Mesothelial cell of epicardium (in vitro differentiated cells): ENCODE results near the gene COL4A1. TPM values are rescaled to one million over a fixed set of nuclear protein-coding genes. Genes with fewer than 3 reads are reported as not detected.

Source experiments
- DNase-seq, 2 experiments: peaks; one replicate each; pipeline ENCODE4 v3.0.0; 2021; ENCODE audit warnings: low spot score in 2 of 2; ENCODE audit not compliant: unreplicated experiment in 2 of 2
- H3K27ac Mint-ChIP-seq: 2 replicates; pipeline ENCODE4 v1.8.0; 2021; ENCODE audit warnings: mixed read lengths
- H3K27me3 Mint-ChIP-seq: 2 replicates; pipeline ENCODE4 v1.8.0; 2021; ENCODE audit warnings: low read depth, mixed read lengths
- H3K36me3 Mint-ChIP-seq: 2 replicates; pipeline ENCODE4 v1.8.0; 2021; ENCODE audit warnings: mixed read lengths
- H3K4me1 Mint-ChIP-seq: 2 replicates; pipeline ENCODE4 v1.8.0; 2021; ENCODE audit warnings: mixed read lengths
- H3K4me3 Mint-ChIP-seq: 2 replicates; pipeline ENCODE4 v1.8.0; 2021; ENCODE audit warnings: mild to moderate bottlenecking, moderate library complexity, mixed read lengths
- H3K9me3 Mint-ChIP-seq: 2 replicates; pipeline ENCODE4 v1.8.0; 2021; ENCODE audit warnings: mixed read lengths
- total RNA-seq: library from RNA; stranded (reverse); gene quantifications from 3 replicates; pipeline ENCODE4 v1.2.1, GENCODE V29; 2021
- TF ChIP-seq, protein P1 (sequence below): fragments of 200-600 bp; sonication (generic); IDR thresholded peaks from one replicate; pipeline ENCODE4 v1.5.0; 2021; ENCODE audit warnings: antibody characterized with exemption; ENCODE audit not compliant: unreplicated experiment

Gene COL4A1
- total RNA-seq, 1 donor from 2014 or later: 362 TPM

DNA sequence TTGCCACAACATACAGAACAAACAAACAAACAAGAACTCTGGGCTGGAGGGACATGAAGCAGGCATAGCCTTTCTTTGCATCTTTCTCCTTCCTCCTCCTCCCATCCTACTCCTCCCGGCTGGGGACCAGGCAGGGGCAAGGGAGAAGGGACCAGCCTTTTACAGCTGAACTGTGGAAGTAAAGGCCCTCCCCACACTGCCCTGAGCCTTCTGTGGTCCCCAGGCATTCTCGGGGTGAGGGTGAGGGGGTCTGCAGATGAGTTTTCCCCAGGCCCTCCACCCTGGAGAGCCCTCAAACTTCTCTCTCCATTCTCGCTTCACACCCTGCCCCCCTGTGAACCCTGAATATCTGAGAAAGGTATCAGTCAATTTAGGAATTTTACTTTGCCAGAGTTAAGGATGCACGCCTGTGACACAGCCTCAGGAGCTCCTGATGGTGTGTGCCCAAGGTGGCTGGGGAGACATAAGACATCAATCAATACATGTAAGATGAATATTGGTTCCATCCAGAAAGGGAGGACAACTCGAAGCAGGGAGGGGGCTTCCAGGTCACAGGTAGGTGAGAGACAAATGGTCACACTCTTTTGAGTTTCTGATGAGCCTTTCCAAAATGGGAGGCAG lies 170.9 kb downstream of the COL4A1 start:
- Mint-ChIP-seq H3K4me3 (no peak overlapping the region), H3K27ac (no peak overlapping the region), H3K9me3 (no peaks in the 10 kb centered on the region), H3K27me3 (peaks cover 11% of the 10 kb centered on the region), H3K36me3 (no peaks in the 10 kb centered on the region), H3K4me1 (peaks cover 15% of the 10 kb centered on the region)
- no peak for DNase-seq
- TF ChIP-seq, protein P1, sequence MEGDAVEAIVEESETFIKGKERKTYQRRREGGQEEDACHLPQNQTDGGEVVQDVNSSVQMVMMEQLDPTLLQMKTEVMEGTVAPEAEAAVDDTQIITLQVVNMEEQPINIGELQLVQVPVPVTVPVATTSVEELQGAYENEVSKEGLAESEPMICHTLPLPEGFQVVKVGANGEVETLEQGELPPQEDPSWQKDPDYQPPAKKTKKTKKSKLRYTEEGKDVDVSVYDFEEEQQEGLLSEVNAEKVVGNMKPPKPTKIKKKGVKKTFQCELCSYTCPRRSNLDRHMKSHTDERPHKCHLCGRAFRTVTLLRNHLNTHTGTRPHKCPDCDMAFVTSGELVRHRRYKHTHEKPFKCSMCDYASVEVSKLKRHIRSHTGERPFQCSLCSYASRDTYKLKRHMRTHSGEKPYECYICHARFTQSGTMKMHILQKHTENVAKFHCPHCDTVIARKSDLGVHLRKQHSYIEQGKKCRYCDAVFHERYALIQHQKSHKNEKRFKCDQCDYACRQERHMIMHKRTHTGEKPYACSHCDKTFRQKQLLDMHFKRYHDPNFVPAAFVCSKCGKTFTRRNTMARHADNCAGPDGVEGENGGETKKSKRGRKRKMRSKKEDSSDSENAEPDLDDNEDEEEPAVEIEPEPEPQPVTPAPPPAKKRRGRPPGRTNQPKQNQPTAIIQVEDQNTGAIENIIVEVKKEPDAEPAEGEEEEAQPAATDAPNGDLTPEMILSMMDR: no peak

GRCh38 chr13:110134801-110135200 lies 172.2 kb downstream of the COL4A1 start:
- no peaks in the 10 kb centered on the region for H3K9me3 Mint-ChIP-seq
- DNase-seq: no peak
- no peaks in the 10 kb centered on the region for H3K36me3 Mint-ChIP-seq
- H3K27ac Mint-ChIP-seq: no peak overlapping the region
- TF ChIP-seq, protein P1: no peak
- peaks cover 15% of the 10 kb centered on the region for H3K4me1 Mint-ChIP-seq
- H3K4me3 Mint-ChIP-seq: no peak overlapping the region
- H3K27me3 Mint-ChIP-seq: peaks cover 11% of the 10 kb centered on the region

DNA sequence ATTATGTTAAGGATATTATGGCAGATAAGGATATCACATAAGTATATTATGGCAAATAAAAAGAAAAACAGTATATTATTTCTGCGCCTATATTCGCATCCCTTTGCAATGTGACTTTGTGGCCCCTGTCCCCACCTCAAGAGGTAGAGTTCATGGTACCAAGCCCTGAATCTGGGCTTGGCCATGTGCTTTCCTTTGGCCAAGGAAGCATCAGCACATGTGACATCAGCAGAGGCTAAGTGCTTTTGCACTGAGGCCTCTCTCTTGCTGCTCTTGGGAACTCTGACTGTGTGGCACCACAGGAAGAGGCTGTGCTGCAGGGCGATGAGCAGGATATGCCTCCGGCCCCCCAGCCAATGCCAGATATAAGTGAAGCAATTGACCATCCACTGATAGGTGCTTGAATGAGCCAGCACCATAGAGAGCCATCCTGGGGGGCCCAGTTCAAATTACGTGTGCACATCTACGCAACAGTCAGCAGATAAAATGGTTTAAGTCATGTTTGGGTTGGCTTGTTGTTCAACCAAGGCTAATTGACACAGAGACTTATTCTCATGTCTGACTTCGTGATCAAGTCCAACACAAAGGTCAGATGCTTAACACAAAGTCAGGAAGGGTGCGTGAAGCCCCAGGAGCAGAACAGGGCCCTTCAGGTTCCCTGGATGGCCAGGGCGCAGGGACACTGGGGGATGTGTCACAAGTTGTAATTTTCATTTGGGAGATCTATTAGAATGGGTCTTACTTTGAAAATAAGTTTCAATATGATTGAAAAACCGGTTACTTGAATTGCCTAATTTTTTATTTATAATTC lies 173.3 kb downstream of the COL4A1 start:
- H3K4me1 Mint-ChIP-seq: peaks cover 15% of the 10 kb centered on the region
- TF ChIP-seq, protein P1: no peak
- no peak for DNase-seq
- H3K27me3 Mint-ChIP-seq: peaks cover 11% of the 10 kb centered on the region
- no peaks in the 10 kb centered on the region for H3K36me3 Mint-ChIP-seq
- no peak overlapping the region for H3K27ac Mint-ChIP-seq
- no peak overlapping the region for H3K4me3 Mint-ChIP-seq
- no peaks in the 10 kb centered on the region for H3K9me3 Mint-ChIP-seq

GRCh38 chr13:110132225-110132982 lies 174.6 kb downstream of the COL4A1 start:
- no peak for DNase-seq
- peaks cover 6% of the 10 kb centered on the region for H3K27me3 Mint-ChIP-seq
- no peaks in the 10 kb centered on the region for H3K9me3 Mint-ChIP-seq
- no peak overlapping the region for H3K4me3 Mint-ChIP-seq
- no peak overlapping the region for H3K27ac Mint-ChIP-seq
- no peaks in the 10 kb centered on the region for H3K36me3 Mint-ChIP-seq
- TF ChIP-seq, protein P1: no peak
- peaks cover 9% of the 10 kb centered on the region for H3K4me1 Mint-ChIP-seq

- Mint-ChIP-seq H3K9me3 (no peaks in the 10 kb centered on the region), H3K27me3 (peaks cover 4% of the 10 kb centered on the region), H3K27ac (no peak overlapping the region), H3K4me3 (no peak overlapping the region), H3K36me3 (no peaks in the 10 kb centered on the region), H3K4me1 (peaks cover 11% of the 10 kb centered on the region)
- TF ChIP-seq, protein P1: no peak
- no peak for DNase-seq
Observed at GRCh38 chr13:110131424-110131823, 175.5 kb downstream of the COL4A1 start.
